Kidney (tissue), 14 donors: Measurements from ENCODE around the gene TSPAN13. TPM values are rescaled to one million over a fixed set of nuclear protein-coding genes. Genes with fewer than 3 reads are reported as not detected.
"Not testable (repeated sequence)": the region's sequence is repeated elsewhere in the genome, so short reads cannot be mapped to it uniquely, and the experiment has no call there.

ENCODE experiments used
- DNase-seq, 5 donors: peaks; one replicate each; pipeline ENCODE4 v3.0.0-alpha.2; 2013 to 2020
- FAIRE-seq: peaks from 2 replicates; lab custom pipeline; 2012; peaks lifted over from hg19 to GRCh38; lab: Jason Lieb, UNC
- H3K27ac ChIP-seq, 2 donors: one replicate each; pipeline ENCODE4 v1.7.0; 2013; ENCODE audit warnings: low read depth in 2 of 2, low read length in 2 of 2, inconsistent platforms in 1 of 2
- H3K27me3 ChIP-seq: one replicate; pipeline ENCODE4 v1.7.1; 2013; ENCODE audit warnings: low read length, inconsistent platforms; ENCODE audit not compliant: control insufficient read depth, insufficient read depth
- H3K36me3 ChIP-seq, 3 donors: one replicate each; pipeline versions ENCODE4 v1.7.0 to v1.7.1; 2013; ENCODE audit warnings: low read length in 3 of 3, control low read depth in 1 of 3, inconsistent platforms in 1 of 3; ENCODE audit not compliant: insufficient read depth in 3 of 3, control insufficient read depth in 2 of 3
- H3K4me1 ChIP-seq, 3 donors: one replicate each; pipeline versions ENCODE4 v1.7.0 to v1.7.1; 2013; ENCODE audit warnings: low read length in 3 of 3, inconsistent platforms in 1 of 3, low read depth in 1 of 3; ENCODE audit not compliant: control insufficient read depth in 2 of 3, insufficient read depth in 2 of 3
- H3K4me3 ChIP-seq, 3 donors: one replicate each; pipeline versions ENCODE4 v1.7.0 to v1.8.1; 2013; ENCODE audit warnings: low read length in 3 of 3, control low read depth in 1 of 3, inconsistent platforms in 1 of 3
- H3K9ac ChIP-seq, 3 donors: one replicate each; pipeline versions ENCODE4 v1.7.0 to v1.7.1; 2013; ENCODE audit warnings: low read length in 3 of 3, control low read depth in 1 of 3, inconsistent platforms in 1 of 3
- H3K9me3 ChIP-seq, 3 donors: one replicate each; pipeline versions ENCODE4 v1.7.0 to v1.7.1; 2013; ENCODE audit warnings: low read length in 3 of 3, control low read depth in 1 of 3, inconsistent platforms in 1 of 3; ENCODE audit not compliant: control insufficient read depth in 2 of 3, insufficient read depth in 1 of 3
- intact Hi-C: fragments of 100-400 bp; cut with DNase I; formaldehyde crosslinking; loops from one replicate; pipeline ENCODE4 v1.11.1; 2022
- polyA plus RNA-seq: library from polyadenylated mRNA; stranded (reverse); fragments of 350-450 nt; fragmentation: Illumina TruSeq; extraction: RNeasy Lipid Tissue Mini Kit (QIAGEN cat#74804); gene quantifications from one replicate; pipeline ENCODE4 v1.2.3, GENCODE V29; 2014; ENCODE audit warnings: low read depth, low replicate concordance; ENCODE audit not compliant: insufficient read depth
- total RNA-seq: library from RNA; stranded (reverse); fragmentation: NEBNext Ultra II Directional; extraction: Animal tissue kit (Norgen Biotek cat#: 25700); gene quantifications from one replicate; pipeline ENCODE4 v1.2.1, GENCODE V29; 2021
- TF ChIP-seq, protein P1 (sequence below): IDR thresholded peaks from 3 replicates; pipeline ENCODE4 v1.5.1; 2012; ENCODE audit warnings: mild to moderate bottlenecking, moderate library complexity, borderline replicate concordance; ENCODE audit not compliant: insufficient read depth; ENCODE audit errors: extremely low read depth
- donor health status: control.
- donor health status: control.
- donor health status: control.
- donor health status: control.
- donor health status: control.
- donor health status: DM: yes; HTN: yes; CAD: no.
- donor health status: Normal renal cell carcinoma (clear cell type).

Gene TSPAN13
- total and polyA plus RNA-seq, 2 donors from 2014 or later = 10.2 to 23.8 TPM

- FAIRE-seq (no peak), DNase-seq (no peak)
- H3K27me3 ChIP-seq = no peaks in the 10 kb centered on the region
- H3K9me3 ChIP-seq = no peaks in the 10 kb centered on the region
- H3K27ac ChIP-seq = no peak overlapping the region
- no peak overlapping the region for H3K4me3 ChIP-seq
- no peaks in the 10 kb centered on the region for H3K36me3 ChIP-seq
- no peak overlapping the region for H3K9ac ChIP-seq
- H3K4me1 ChIP-seq = no peaks in the 10 kb centered on the region
- TF ChIP-seq, protein P1, sequence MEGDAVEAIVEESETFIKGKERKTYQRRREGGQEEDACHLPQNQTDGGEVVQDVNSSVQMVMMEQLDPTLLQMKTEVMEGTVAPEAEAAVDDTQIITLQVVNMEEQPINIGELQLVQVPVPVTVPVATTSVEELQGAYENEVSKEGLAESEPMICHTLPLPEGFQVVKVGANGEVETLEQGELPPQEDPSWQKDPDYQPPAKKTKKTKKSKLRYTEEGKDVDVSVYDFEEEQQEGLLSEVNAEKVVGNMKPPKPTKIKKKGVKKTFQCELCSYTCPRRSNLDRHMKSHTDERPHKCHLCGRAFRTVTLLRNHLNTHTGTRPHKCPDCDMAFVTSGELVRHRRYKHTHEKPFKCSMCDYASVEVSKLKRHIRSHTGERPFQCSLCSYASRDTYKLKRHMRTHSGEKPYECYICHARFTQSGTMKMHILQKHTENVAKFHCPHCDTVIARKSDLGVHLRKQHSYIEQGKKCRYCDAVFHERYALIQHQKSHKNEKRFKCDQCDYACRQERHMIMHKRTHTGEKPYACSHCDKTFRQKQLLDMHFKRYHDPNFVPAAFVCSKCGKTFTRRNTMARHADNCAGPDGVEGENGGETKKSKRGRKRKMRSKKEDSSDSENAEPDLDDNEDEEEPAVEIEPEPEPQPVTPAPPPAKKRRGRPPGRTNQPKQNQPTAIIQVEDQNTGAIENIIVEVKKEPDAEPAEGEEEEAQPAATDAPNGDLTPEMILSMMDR = no peak
- intact Hi-C loops = no loop called here
Measured at GRCh38 chr7:16762177-16762576, 8.6 kb downstream of the TSPAN13 start.

DNA sequence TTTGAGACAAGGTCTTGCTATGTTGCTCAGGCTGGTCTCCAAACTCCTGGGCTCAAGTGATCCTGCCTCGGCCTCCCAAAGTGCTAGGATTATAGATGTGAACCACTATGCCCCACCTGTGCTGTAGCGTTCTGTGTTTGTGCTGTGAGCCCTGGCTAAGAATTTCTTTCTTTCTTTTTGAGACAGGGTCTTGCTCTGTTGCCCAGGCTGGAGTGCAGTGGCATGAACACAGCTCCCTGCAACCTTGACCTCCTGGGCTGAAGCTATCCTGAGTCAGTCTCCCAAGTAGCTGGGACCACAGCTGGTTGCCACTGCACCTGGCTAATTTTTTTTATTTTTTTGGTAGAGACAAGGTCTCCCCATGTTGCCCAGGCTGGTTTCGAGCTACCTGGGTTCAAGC, 11.4 kb downstream of the TSPAN13 start:
- Histone ChIP-seq H3K9ac (no peak overlapping the region), H3K27ac (peak overlapping the region in 1 of 2 donors; percentile 44), H3K4me1 (no peaks in the 10 kb centered on the region), H3K27me3 (no peaks in the 10 kb centered on the region), H3K4me3 (no peak overlapping the region), H3K36me3 (no peaks in the 10 kb centered on the region), H3K9me3 (no peaks in the 10 kb centered on the region)
- intact Hi-C loops = no loop called here
- TF ChIP-seq, protein P1 = no peak
- DNase-seq = no peak
- FAIRE-seq = no peak

- Histone ChIP-seq H3K36me3 (no peaks in the 10 kb centered on the region), H3K27ac (peak overlapping the region in 1 of 2 donors; percentile 44), H3K4me1 (no peaks in the 10 kb centered on the region), H3K27me3 (no peaks in the 10 kb centered on the region), H3K9me3 (no peaks in the 10 kb centered on the region), H3K9ac (no peak overlapping the region), H3K4me3 (no peak overlapping the region)
- TF ChIP-seq, protein P1 = no peak
- FAIRE-seq = no peak
- intact Hi-C loops = no loop called here
- no peak for DNase-seq
Measured at GRCh38 chr7:16765436-16765859, 11.9 kb downstream of the TSPAN13 start.

DNA sequence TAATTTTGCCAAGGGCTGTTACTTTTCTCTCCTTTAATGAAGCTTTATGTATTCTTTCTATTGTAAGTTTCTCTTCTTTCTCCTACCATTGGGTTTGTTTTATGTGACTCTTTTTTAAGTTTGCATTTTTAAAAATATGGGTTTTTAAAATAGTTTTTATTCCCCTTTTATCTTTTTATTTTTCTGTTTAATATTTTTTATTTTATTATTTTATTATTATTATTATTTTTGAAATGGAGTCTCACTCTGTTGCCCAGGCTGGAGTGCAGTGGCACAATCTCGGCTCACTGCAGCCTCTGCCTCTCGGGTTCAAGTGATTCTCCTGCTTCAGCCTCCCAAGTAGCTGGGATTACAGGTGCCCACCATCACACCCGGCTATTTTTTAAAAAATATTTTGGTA, 16.4 kb downstream of the TSPAN13 start:
- FAIRE-seq, H3K27ac ChIP-seq, DNase-seq, H3K4me3 ChIP-seq, H3K36me3 ChIP-seq, H3K4me1 ChIP-seq, H3K9ac ChIP-seq, H3K27me3 ChIP-seq, intact Hi-C loops, H3K9me3 ChIP-seq: not testable (repeated sequence)
